ENCODE data around the gene DUSP16.

DUSP16 gene

GRCh38 chr12:12467688-12468261, 94.9 kb downstream of the DUSP16 start:
- peak; percentile 60 for DNase-seq (ENCODE audit: low spot score)

DNA sequence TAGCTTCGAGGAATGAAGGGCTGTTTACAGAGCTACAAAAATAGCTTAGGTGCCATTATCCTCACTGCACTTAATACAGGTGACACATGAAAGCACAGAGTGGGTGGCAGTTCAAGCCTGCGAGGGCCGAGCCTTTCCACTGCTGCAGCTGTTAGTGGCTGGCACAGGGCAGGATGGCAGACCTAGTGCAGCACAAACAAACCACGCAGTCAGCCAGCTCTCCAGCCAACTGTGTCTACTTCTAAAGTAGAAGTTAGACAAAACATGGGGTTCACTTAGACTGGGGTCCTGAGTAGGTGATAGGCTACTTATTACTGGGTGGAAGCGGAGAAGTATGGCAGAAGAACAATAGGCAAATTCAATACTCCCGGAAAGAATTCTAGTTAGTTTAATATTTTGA, 95.4 kb downstream of the DUSP16 start:
- DNase-seq (ENCODE audit: low spot score): peak; percentile 53

DNA sequence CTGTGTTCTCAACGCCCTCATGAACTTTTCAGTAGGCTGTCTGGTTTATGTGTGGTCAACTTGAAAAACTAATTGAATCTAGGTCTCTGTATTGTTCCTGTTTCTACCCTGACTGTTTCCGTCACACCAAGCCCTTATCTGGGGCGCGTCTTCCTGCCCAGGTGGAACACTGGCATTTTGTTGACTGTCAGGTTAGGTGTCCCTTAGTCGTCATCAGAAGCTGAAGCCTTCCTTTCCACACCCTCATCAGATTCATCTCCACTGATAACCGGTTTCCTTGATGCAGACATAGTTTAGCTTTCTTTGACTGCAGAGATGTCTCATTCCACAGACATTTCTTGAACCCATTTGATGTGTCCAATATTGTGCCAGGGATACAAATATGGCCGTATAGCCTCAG, 96.5 kb downstream of the DUSP16 start:
- DNase-seq (ENCODE audit: low spot score): no peak

GRCh38 chr12:12465522-12465921, 97.1 kb downstream of the DUSP16 start:
- DNase-seq (ENCODE audit: low spot score): no peak

GRCh38 chr12:12461923-12462315, 100.7 kb downstream of the DUSP16 start:
- no peak for DNase-seq (ENCODE audit: low spot score)

GRCh38 chr12:12460935-12461922, 101.4 kb downstream of the DUSP16 start:
- DNase-seq (ENCODE audit: low spot score): no peak

DNA sequence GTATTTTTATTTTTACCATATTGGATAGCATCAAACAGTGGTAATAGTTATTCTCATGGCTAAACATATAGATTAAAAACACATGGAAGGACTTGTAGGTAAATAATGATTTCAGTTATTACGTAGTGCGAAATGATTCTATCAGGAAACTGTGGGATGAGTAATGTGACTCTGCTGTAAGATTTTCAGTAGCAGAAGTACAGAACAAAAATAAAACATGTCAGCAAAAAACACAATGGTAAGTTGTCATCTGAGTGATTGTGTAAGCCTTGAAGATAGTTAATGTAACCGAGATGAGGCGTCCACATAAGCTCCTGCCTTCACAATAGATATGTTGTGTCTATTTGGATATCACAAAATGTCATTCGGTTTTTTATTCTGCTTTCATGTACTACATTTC, 106.0 kb downstream of the DUSP16 start:
- DNase-seq (ENCODE audit: low spot score): peak; percentile 43

DNA sequence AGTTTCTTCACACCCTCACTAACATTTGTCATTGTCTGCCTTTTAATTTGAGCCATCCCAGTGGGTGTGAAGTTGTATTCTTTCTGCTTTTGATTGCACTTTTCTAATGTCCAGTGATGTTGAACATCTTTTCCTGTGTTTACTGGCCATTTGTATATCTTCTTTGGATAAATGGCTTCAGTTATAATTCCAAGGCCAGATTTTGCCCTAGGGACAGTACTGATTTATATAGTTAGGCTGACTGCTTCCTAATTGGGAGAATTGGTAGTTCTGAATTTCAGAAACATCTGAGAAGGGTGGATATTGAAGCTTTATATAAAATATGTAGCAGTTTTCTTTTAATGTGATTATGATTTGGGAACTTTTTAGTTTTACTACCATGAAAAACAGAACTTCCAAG, 108.3 kb downstream of the DUSP16 start:
- DNase-seq (ENCODE audit: low spot score): no peak

DNA sequence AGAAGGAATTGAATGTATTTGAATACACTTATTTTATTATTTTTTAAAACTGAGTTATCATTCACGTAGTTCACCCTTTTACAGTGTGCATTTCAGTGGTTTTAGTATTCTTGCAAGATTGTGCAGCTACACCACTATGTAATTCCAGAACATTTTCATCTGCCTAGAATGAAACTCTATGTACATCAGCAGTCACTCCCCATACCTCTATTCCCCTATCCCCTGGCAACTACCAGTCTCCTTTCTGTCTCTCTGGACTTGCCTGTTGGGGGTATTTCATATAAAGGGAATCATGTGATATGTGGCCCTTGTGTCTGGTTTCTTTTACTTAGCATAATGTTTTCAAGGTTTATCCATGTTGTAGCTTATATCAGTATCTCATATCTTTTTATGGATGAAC, 109.0 kb downstream of the DUSP16 start:
- no peak for DNase-seq (ENCODE audit: low spot score)

DNA sequence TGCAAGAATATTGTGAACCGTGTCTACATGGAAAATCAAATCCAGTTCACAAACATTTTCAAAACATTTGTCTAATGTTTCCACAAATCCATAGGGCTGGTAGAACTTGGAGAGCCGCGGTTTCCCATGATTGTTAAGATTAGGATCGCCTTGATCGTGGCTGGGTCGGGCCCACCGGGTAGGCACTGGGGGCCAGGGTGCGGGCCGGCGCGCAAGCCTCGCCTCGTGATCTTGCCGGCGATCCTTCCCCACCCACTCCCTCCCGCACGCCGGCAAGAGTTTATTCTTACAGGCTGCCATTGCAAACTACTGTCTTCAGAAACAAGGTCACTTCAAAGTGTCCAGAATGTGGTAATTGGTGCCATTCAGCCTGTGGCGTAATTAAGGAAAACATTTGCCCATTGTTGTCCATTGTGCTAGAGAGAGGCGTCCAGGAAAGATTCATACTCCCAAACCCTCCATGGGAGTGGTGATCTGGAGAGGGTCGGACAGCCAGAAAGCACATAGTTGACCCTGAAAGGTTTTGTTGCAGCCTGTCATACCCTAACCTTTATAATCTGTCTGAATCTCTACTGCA, 110.2 kb downstream of the DUSP16 start:
- no peak for DNase-seq (ENCODE audit: low spot score)

GRCh38 chr12:12451098-12451497, 111.6 kb downstream of the DUSP16 start:
- no peak for DNase-seq (ENCODE audit: low spot score)

GRCh38 chr12:12450043-12450471, 112.6 kb downstream of the DUSP16 start:
- no peak for DNase-seq (ENCODE audit: low spot score)

GRCh38 chr12:12449533-12450025, 113.1 kb downstream of the DUSP16 start:
- DNase-seq (ENCODE audit: low spot score): no peak

- DNase-seq (ENCODE audit: low spot score): no peak
Measured at GRCh38 chr12:12447837-12448236, 114.8 kb downstream of the DUSP16 start.

DNA sequence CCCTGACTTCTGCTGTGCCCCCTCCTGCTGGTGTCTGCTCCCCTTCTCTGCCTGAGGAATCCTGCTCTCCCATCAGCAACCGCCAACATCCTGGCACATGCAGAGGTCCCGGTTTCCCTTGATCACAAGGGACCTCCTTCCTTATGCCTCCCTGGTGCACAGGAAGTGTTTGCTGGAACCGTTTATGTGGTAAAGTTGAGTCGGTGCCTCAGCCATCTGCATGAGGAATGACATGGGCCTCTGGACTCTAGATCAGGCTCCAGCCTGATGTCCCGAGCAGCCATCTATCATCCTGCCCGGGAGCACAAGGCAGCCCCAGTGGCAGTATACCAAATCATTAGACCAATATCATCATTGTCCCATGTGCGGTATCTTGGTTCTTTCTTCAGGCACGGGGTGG, 115.4 kb downstream of the DUSP16 start:
- no peak for DNase-seq (ENCODE audit: low spot score)

DNA sequence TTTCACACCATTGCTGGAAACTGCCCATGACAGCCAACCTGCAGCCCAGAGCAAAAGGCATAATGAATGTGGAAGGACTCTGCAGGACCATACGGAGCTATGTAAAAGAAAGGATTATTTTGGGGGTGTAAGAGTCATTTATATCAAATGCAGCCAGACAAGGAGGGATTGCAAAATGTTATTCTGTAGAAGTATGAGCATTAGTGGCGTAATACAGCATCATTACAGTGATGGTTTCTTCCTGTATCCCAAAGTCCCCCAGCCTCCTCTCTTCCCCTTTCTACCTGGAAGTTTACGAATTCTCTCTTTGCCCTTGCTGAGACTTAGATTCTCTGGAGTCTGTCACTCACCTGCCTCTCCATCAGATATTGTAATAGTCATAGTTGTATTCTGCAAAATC, 115.9 kb downstream of the DUSP16 start:
- no peak for DNase-seq (ENCODE audit: low spot score)

GRCh38 chr12:12445882-12446181, 116.8 kb downstream of the DUSP16 start:
- no peak for DNase-seq (ENCODE audit: low spot score)

- no peak for DNase-seq (ENCODE audit: low spot score)
Measured at GRCh38 chr12:12445165-12445881, 117.3 kb downstream of the DUSP16 start.

DNA sequence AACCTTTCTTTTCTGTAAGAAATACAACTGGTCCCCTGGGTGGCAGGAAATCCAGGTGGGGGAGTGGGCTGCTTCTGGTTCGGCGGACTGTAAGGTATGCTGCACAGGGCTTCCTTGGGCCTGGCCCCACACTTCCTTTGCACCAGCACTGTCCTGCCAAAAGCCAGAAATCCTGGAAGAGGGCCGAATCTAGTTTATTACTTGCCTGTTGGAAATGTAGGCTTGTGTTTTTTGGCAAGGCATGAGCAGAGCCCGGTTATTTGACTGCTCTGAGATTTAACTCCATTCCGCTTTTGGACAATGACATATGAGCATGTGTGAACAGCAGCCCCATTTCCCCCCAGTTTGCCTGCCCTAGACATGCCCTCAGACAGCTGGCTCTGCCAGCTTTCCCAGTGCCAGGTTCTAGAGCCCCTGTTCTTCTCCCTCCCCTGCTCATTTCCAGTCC, 119.2 kb downstream of the DUSP16 start:
- DNase-seq (ENCODE audit: low spot score): no peak

GRCh38 chr12:12442548-12443071, 120.1 kb downstream of the DUSP16 start:
- DNase-seq (ENCODE audit: low spot score): no peak

- DNase-seq (ENCODE audit: low spot score): no peak
Measured at GRCh38 chr12:12441843-12442461, 120.7 kb downstream of the DUSP16 start.

GRCh38 chr12:12441429-12441807, 121.2 kb downstream of the DUSP16 start:
- DNase-seq (ENCODE audit: low spot score): no peak
